H9 (cell line): Measurements from ENCODE around the gene MINAR1. TPM values are rescaled to one million over a fixed set of nuclear protein-coding genes. Genes with fewer than 3 reads are reported as not detected.

Experiments used
- DNase-seq: peaks from one replicate; pipeline ENCODE4 v3.0.0-alpha.2; 2017
- H2AFZ ChIP-seq: one replicate; pipeline ENCODE4 v1.6.1; 2013; ENCODE audit warnings: mild to moderate bottlenecking, low read length, control low read depth, moderate library complexity
- H2AK5ac ChIP-seq: 2 replicates; pipeline ENCODE4 v1.6.1; 2013; ENCODE audit warnings: low read length, control low read depth, mixed read lengths; ENCODE audit not compliant: insufficient read length
- H2BK120ac ChIP-seq: one replicate; pipeline ENCODE4 v1.6.1; 2013; ENCODE audit warnings: low read depth, mild to moderate bottlenecking, low read length, control low read depth, inconsistent platforms; ENCODE audit not compliant: poor library complexity, severe bottlenecking
- H2BK12ac ChIP-seq: 2 replicates; pipeline ENCODE4 v1.6.1; 2013; ENCODE audit warnings: low read length, control low read depth, mixed read lengths, low read depth; ENCODE audit not compliant: insufficient read length
- H2BK15ac ChIP-seq: 2 replicates; pipeline ENCODE4 v1.6.1; 2013; ENCODE audit warnings: low read depth, low read length, control low read depth
- H2BK20ac ChIP-seq: one replicate; pipeline ENCODE4 v1.6.1; 2013; ENCODE audit warnings: low read depth, mild to moderate bottlenecking, low read length, control low read depth, inconsistent platforms; ENCODE audit not compliant: poor library complexity, severe bottlenecking
- H2BK5ac ChIP-seq: 2 replicates; pipeline ENCODE4 v1.6.1; 2013; ENCODE audit warnings: low read length, control low read depth, mixed read lengths; ENCODE audit not compliant: insufficient read length
- H3K14ac ChIP-seq: 2 replicates; pipeline ENCODE4 v1.6.1; 2013; ENCODE audit warnings: low read length, control low read depth; ENCODE audit not compliant: insufficient read depth
- H3K18ac ChIP-seq: 2 replicates; pipeline ENCODE4 v1.6.1; 2013; ENCODE audit warnings: low read depth, mild to moderate bottlenecking, mixed read lengths, low read length, control low read depth; ENCODE audit not compliant: insufficient read length
- H3K23ac ChIP-seq: 2 replicates; pipeline ENCODE4 v1.6.1; 2013; ENCODE audit warnings: low read length, control low read depth, mixed read lengths, low read depth; ENCODE audit not compliant: insufficient read length
- H3K23me2 ChIP-seq: 2 replicates; pipeline ENCODE4 v1.6.1; 2013; ENCODE audit warnings: low read depth, mild to moderate bottlenecking, mixed read lengths, low read length, control low read depth; ENCODE audit not compliant: insufficient read length, poor library complexity, severe bottlenecking
- H3K27ac ChIP-seq: 2 replicates; pipeline ENCODE4 v1.5.1; 2013; ENCODE audit warnings: low read length, control low read depth, mixed read lengths, low read depth; ENCODE audit not compliant: insufficient read length
- H3K27me3 ChIP-seq: 2 replicates; pipeline ENCODE4 v1.6.1; 2013; ENCODE audit warnings: low read length, control low read depth, inconsistent platforms; ENCODE audit not compliant: insufficient read depth
- H3K4ac ChIP-seq: 2 replicates; pipeline ENCODE4 v1.6.1; 2013; ENCODE audit warnings: low read depth, mild to moderate bottlenecking, control low read depth, inconsistent platforms, low read length, moderate library complexity
- H3K4me1 ChIP-seq: 2 replicates; pipeline ENCODE4 v1.6.1; 2013; ENCODE audit warnings: low read length, control low read depth, inconsistent platforms; ENCODE audit not compliant: insufficient read depth
- H3K4me2 ChIP-seq: 2 replicates; pipeline ENCODE4 v1.6.1; 2013; ENCODE audit warnings: low read length, control low read depth, mixed read lengths; ENCODE audit not compliant: insufficient read length, insufficient read depth
- H3K56ac ChIP-seq: 2 replicates; pipeline ENCODE4 v1.6.1; 2013; ENCODE audit warnings: low read depth, mild to moderate bottlenecking, mixed read lengths, low read length, control low read depth; ENCODE audit not compliant: insufficient read length
- H3K79me1 ChIP-seq: 2 replicates; pipeline ENCODE4 v1.6.1; 2013; ENCODE audit warnings: low read depth, mild to moderate bottlenecking, moderate library complexity, low read length, control low read depth, inconsistent platforms; ENCODE audit not compliant: insufficient read depth, poor library complexity, severe bottlenecking
- H3K79me2 ChIP-seq: 2 replicates; pipeline ENCODE4 v1.6.1; 2013; ENCODE audit warnings: low read length, control low read depth, inconsistent platforms; ENCODE audit not compliant: insufficient read depth
- H3K9ac ChIP-seq: 2 replicates; pipeline ENCODE4 v1.6.1; 2013; ENCODE audit warnings: low read length, control low read depth, mixed read lengths; ENCODE audit not compliant: insufficient read length; ENCODE audit errors: extremely low read depth
- H3K9me3 ChIP-seq: one replicate; pipeline ENCODE4 v1.6.1; 2013; ENCODE audit warnings: low read depth, low read length, inconsistent platforms; ENCODE audit not compliant: control insufficient read depth
- H3T11ph ChIP-seq: one replicate; pipeline ENCODE4 v1.6.1; 2013; ENCODE audit warnings: mild to moderate bottlenecking, low read length, control low read depth, inconsistent platforms
- H4K20me1 ChIP-seq: one replicate; pipeline ENCODE4 v1.6.1; 2013; ENCODE audit not compliant: control insufficient read depth, insufficient read length, insufficient read depth
- H4K5ac ChIP-seq: 2 replicates; pipeline ENCODE4 v1.6.1; 2013; ENCODE audit warnings: low read depth, mild to moderate bottlenecking, mixed read lengths, low read length, control low read depth; ENCODE audit not compliant: insufficient read length
- H4K8ac ChIP-seq: replicated peaks from 2 replicates; pipeline ENCODE4 v1.6.1; 2013; ENCODE audit warnings: low read length, control low read depth, mixed read lengths, low read depth; ENCODE audit not compliant: insufficient read length
- H4K91ac ChIP-seq: 2 replicates; pipeline ENCODE4 v1.6.1; 2013; ENCODE audit warnings: low read depth, mild to moderate bottlenecking, moderate library complexity, mixed read lengths, low read length, control low read depth; ENCODE audit not compliant: insufficient read length
- H3K27ac Mint-ChIP-seq, 3 experiments: 2 replicates in 2 of 3; 3 replicates in 1 of 3; pipeline ENCODE4 v1.8.0; 2020 to 2021; ENCODE audit warnings: mixed read lengths in 3 of 3, mild to moderate bottlenecking in 1 of 3, moderate library complexity in 1 of 3
- H3K27me3 Mint-ChIP-seq: 2 replicates; pipeline ENCODE4 v1.8.0; 2021; ENCODE audit warnings: low read depth, mild to moderate bottlenecking, moderate library complexity, mixed read lengths
- H3K36me3 Mint-ChIP-seq, 3 experiments: 2 replicates in 2 of 3; 3 replicates in 1 of 3; pipeline ENCODE4 v1.8.0; 2020 to 2021; ENCODE audit warnings: low read depth in 3 of 3, mixed read lengths in 3 of 3; ENCODE audit not compliant: insufficient read depth in 1 of 3
- H3K4me1 Mint-ChIP-seq, 2 experiments: 2 replicates each; pipeline ENCODE4 v1.8.0; 2020; ENCODE audit warnings: mixed read lengths in 2 of 2
- H3K4me3 Mint-ChIP-seq, 2 experiments: 2 replicates in 1 of 2; 3 replicates in 1 of 2; pipeline ENCODE4 v1.8.0; 2020 to 2021; ENCODE audit warnings: mild to moderate bottlenecking in 2 of 2, mixed read lengths in 2 of 2, moderate library complexity in 1 of 2
- H3K9me3 Mint-ChIP-seq, 2 experiments: 2 replicates in 1 of 2; 3 replicates in 1 of 2; pipeline ENCODE4 v1.8.0; 2020; ENCODE audit warnings: mild to moderate bottlenecking in 2 of 2, mixed read lengths in 2 of 2, moderate library complexity in 1 of 2
- WGBS: extraction: QIAGEN DNeasy Blood & Tissue Kit; methylation state at CpG from one replicate; pipeline ENCODE4 v1.1.7; 2013; ENCODE audit warnings: missing lambda C conversion rate, low lambda C conversion rate, mixed read lengths; ENCODE audit not compliant: insufficient read length; ENCODE audit errors: extremely low coverage; 5-methylcytosine and 5-hydroxymethylcytosine counted together
- total RNA-seq: library from RNA; stranded (reverse); gene quantifications from 2 replicates; pipeline ENCODE4 v1.2.1, GENCODE V29; 2021
- TF ChIP-seq, protein P1 (sequence below): fragments of 200-600 bp; sonication (generic); conservative IDR thresholded peaks from 3 replicates; pipeline ENCODE4 v1.8.0; 2021; ENCODE audit warnings: antibody characterized with exemption, mild to moderate bottlenecking

The MINAR1 gene
- total RNA-seq, 1 experiment from 2014 or later: 0.74 TPM

DNA sequence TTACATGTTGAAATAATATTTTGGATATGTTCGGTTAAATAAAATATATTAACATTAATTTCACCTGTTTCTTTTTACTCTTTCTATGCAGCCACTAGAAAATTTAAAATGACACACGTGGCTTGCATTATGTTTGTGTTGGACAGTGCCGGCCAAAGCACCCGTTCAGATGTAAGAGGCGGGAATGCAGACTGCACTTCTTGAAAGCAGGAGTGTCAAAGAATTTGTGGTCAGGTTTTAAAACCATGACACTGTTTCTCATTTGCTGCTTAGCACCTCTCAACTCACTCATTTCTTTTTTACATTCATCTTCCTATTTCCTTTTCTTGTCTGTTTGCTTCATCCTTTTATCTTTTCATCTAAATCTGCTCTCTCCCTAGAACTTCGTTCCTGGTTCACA lies 35.3 kb upstream of the MINAR1 start:
- H3K14ac ChIP-seq: no peak overlapping the region
- Mint-ChIP-seq H3K36me3 (no peaks in the 10 kb centered on the region; a peak in 1 of 7 replicates), H3K4me3 (no peak overlapping the region), H3K9me3 (no peaks in the 10 kb centered on the region), H3K27ac (no peak overlapping the region), H3K27me3 (no peaks in the 10 kb centered on the region), H3K4me1 (peaks cover 4 to 6% of the 10 kb centered on the region in 2 experiments)
- no peaks in the 10 kb centered on the region for H3K27me3 ChIP-seq
- no peak overlapping the region for H3T11ph ChIP-seq
- no peak overlapping the region for H3K18ac ChIP-seq
- no peaks in the 10 kb centered on the region for H3K9me3 ChIP-seq
- no peak overlapping the region for H2BK5ac ChIP-seq
- no peak overlapping the region for H2AK5ac ChIP-seq
- no peak overlapping the region for H3K27ac ChIP-seq
- no peak overlapping the region for H2AFZ ChIP-seq
- H2BK20ac ChIP-seq: no peak overlapping the region
- H2BK15ac ChIP-seq: no peak overlapping the region
- no peak overlapping the region for H4K5ac ChIP-seq
- WGBS: no CpG with 5 or more reads among the region's 6 CpGs
- H3K9ac ChIP-seq: no peak overlapping the region
- H4K91ac ChIP-seq: no peak overlapping the region
- no peaks in the 10 kb centered on the region for H3K79me1 ChIP-seq
- TF ChIP-seq, protein P1, sequence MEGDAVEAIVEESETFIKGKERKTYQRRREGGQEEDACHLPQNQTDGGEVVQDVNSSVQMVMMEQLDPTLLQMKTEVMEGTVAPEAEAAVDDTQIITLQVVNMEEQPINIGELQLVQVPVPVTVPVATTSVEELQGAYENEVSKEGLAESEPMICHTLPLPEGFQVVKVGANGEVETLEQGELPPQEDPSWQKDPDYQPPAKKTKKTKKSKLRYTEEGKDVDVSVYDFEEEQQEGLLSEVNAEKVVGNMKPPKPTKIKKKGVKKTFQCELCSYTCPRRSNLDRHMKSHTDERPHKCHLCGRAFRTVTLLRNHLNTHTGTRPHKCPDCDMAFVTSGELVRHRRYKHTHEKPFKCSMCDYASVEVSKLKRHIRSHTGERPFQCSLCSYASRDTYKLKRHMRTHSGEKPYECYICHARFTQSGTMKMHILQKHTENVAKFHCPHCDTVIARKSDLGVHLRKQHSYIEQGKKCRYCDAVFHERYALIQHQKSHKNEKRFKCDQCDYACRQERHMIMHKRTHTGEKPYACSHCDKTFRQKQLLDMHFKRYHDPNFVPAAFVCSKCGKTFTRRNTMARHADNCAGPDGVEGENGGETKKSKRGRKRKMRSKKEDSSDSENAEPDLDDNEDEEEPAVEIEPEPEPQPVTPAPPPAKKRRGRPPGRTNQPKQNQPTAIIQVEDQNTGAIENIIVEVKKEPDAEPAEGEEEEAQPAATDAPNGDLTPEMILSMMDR: no peak
- 0 out of 2 replicates have a peak, but pooled peaks cover 2% of the 10 kb centered on the region for H3K4me1 ChIP-seq
- no peak overlapping the region for H3K56ac ChIP-seq
- no peak overlapping the region for H4K8ac ChIP-seq
- H4K20me1 ChIP-seq: no peaks in the 10 kb centered on the region
- H3K4me2 ChIP-seq: no peak overlapping the region
- no peak overlapping the region for H2BK12ac ChIP-seq
- H3K23ac ChIP-seq: no peak overlapping the region
- H2BK120ac ChIP-seq: no peak overlapping the region
- no peaks in the 10 kb centered on the region for H3K23me2 ChIP-seq
- no peaks in the 10 kb centered on the region for H3K79me2 ChIP-seq
- no peak for DNase-seq
- no peak overlapping the region for H3K4ac ChIP-seq
